Tibial nerve (tissue), 4 donors: ENCODE data around the gene SLC1A7.

Source experiments
- CTCF ChIP-seq, 5 experiments: fragments of 200-600 bp in 3 of 5; fragments of 450-650 bp in 2 of 5; sonication (generic) in 3 of 5; IDR thresholded peaks; one replicate each; pipeline ENCODE4 v1.5.1; 2016 to 2019; ENCODE audit warnings: antibody characterized with exemption in 5 of 5, mild to moderate bottlenecking in 3 of 5, moderate library complexity in 2 of 5
- EP300 ChIP-seq, 2 donors: sonication (generic); formaldehyde crosslinking; IDR thresholded peaks; one replicate each; pipeline ENCODE4 v1.6.1; 2017; ENCODE audit warnings: antibody characterized with exemption in 2 of 2, mild to moderate bottlenecking in 1 of 2
- POLR2A ChIP-seq, 2 donors: fragments of 450-650 bp; IDR thresholded peaks; one replicate each; pipeline ENCODE4 v1.6.1; 2017; ENCODE audit warnings: antibody characterized with exemption in 2 of 2, mild to moderate bottlenecking in 2 of 2, moderate library complexity in 2 of 2

- no peak for TF ChIP-seq CTCF (IDR thresholded peaks at IDR 0.05)
- TF ChIP-seq POLR2A (IDR thresholded peaks at IDR 0.05) = no peak
- no peak for TF ChIP-seq EP300 (IDR thresholded peaks at IDR 0.05)
Measured at GRCh38 chr1:53108646-53109580, 33.5 kb downstream of the SLC1A7 start.
